Endothelial cell of umbilical vein (primary cell): ENCODE results near the gene CAPN14. TPM values are rescaled to one million over a fixed set of nuclear protein-coding genes. Genes with fewer than 3 reads are reported as not detected.

Experiments used
- BruUV-seq: library from RNA; stranded (reverse); fragments of 400-500 nt; replicated peaks from 2 replicates; lab custom pipeline; 2021; lab: Mats Ljungman, UMichigan
- CTCF ChIA-PET: fragments of 300-600, 350-600 bp; sonication (Branson Sonifier 250); formaldehyde crosslinking; loops from one replicate; lab custom pipeline; 2021; ENCODE audit warnings: antibody characterized with exemption, inconsistent platforms; lab: Charles Lee
- POLR2A ChIA-PET: fragments of 300-600, 350-600 bp; sonication (Branson Sonifier 250); formaldehyde crosslinking; loops from one replicate; lab custom pipeline; 2021; ENCODE audit warnings: antibody characterized with exemption, inconsistent platforms; lab: Charles Lee
- DNase-seq: peaks from one replicate; pipeline ENCODE4 v3.0.0-alpha.2; 2011; ENCODE audit warnings: low read depth, low spot score
- FAIRE-seq: peaks from 2 replicates; lab custom pipeline; 2011; peaks lifted over from hg19 to GRCh38; lab: Jason Lieb, UNC
- H2AFZ ChIP-seq: 2 replicates; pipeline ENCODE4 v1.6.0; 2012; ENCODE audit warnings: low read depth, low read length, control low read depth, inconsistent platforms
- H3K27ac ChIP-seq: 2 replicates; pipeline ENCODE4 v1.5.1; 2011; ENCODE audit warnings: low read depth, mild to moderate bottlenecking, control low read depth, low read length, moderate library complexity; ENCODE audit not compliant: insufficient read depth
- H3K27me3 ChIP-seq, 2 experiments: 2 replicates each; pipeline versions ENCODE4 v1.6.0 to v1.6.1; 2011; ENCODE audit warnings: low read length in 2 of 2, mixed read lengths in 1 of 2; ENCODE audit not compliant: control insufficient read depth in 2 of 2, insufficient read depth in 2 of 2
- H3K36me3 ChIP-seq, 2 experiments: 2 replicates in 1 of 2; 3 replicates in 1 of 2; pipeline ENCODE4 v1.5.1; 2011; ENCODE audit warnings: low read length in 2 of 2, mild to moderate bottlenecking in 1 of 2, moderate library complexity in 1 of 2; ENCODE audit not compliant: control insufficient read depth in 2 of 2, insufficient read depth in 2 of 2; ENCODE audit errors: extremely low read depth in 1 of 2
- H3K4me1 ChIP-seq: 3 replicates; pipeline ENCODE4 v1.5.1; 2011; ENCODE audit warnings: mild to moderate bottlenecking, low read length; ENCODE audit not compliant: control insufficient read depth, insufficient read depth; ENCODE audit errors: extremely low read depth
- H3K4me2 ChIP-seq: 2 replicates; pipeline ENCODE4 v1.6.1; 2011; ENCODE audit warnings: low read length, control low read depth, mixed read lengths; ENCODE audit not compliant: insufficient read depth
- H3K4me3 ChIP-seq, 3 experiments: fragments of 200-600 bp in 1 of 3; sonication (generic), shearing (Covaris generic) in 1 of 3; replicated peaks in 1 of 3; 2 replicates each; pipeline ENCODE4 v1.5.1; 2011 to 2016; ENCODE audit warnings: control low read depth in 3 of 3, low read length in 3 of 3, mild to moderate bottlenecking in 2 of 3, inconsistent platforms in 1 of 3, low read depth in 1 of 3, moderate library complexity in 1 of 3; ENCODE audit not compliant: insufficient read depth in 1 of 3
- H3K79me2 ChIP-seq: 2 replicates; pipeline ENCODE4 v1.6.0; 2012; ENCODE audit warnings: low read length, inconsistent platforms; ENCODE audit not compliant: control insufficient read depth, insufficient read depth
- H3K9ac ChIP-seq: replicated peaks from 2 replicates; pipeline ENCODE3; 2011; ENCODE audit warnings: low read length, control low read depth; ENCODE audit not compliant: insufficient read depth; ENCODE audit errors: extremely low read depth
- H3K9me1 ChIP-seq: replicated peaks from 3 replicates; pipeline ENCODE4 v1.6.0; 2011; ENCODE audit warnings: mild to moderate bottlenecking, low read length; ENCODE audit not compliant: control insufficient read depth, insufficient read depth; ENCODE audit errors: extremely low read depth
- H3K9me3 ChIP-seq: replicated peaks from 2 replicates; pipeline ENCODE4 v1.5.1; 2012; ENCODE audit warnings: low read length, inconsistent platforms; ENCODE audit not compliant: control insufficient read depth, insufficient read depth
- H4K20me1 ChIP-seq: replicated peaks from 2 replicates; pipeline ENCODE3; 2011; ENCODE audit warnings: mild to moderate bottlenecking, low read length; ENCODE audit not compliant: control insufficient read depth, insufficient read depth; ENCODE audit errors: extremely low read depth
- EZH2 ChIP-seq: IDR thresholded peaks from 2 replicates; pipeline ENCODE4 v1.6.1; 2012; ENCODE audit warnings: borderline replicate concordance, low read depth, mild to moderate bottlenecking, moderate library complexity, low read length, inconsistent platforms; ENCODE audit not compliant: severe bottlenecking
- FOS ChIP-seq: IDR thresholded peaks from 2 replicates; pipeline ENCODE4 v1.6.1; 2011; ENCODE audit warnings: mild to moderate bottlenecking, low read length, moderate library complexity, borderline replicate concordance; ENCODE audit not compliant: insufficient read depth
- GATA2 ChIP-seq: IDR thresholded peaks from 2 replicates; pipeline ENCODE4 v1.7.0; 2011; ENCODE audit warnings: low read depth, mild to moderate bottlenecking, moderate library complexity, mixed read lengths, low read length; ENCODE audit not compliant: insufficient read length, insufficient read depth
- JUN ChIP-seq: IDR thresholded peaks from 2 replicates; pipeline ENCODE4 v1.6.1; 2011; ENCODE audit warnings: borderline replicate concordance, low read depth; ENCODE audit not compliant: insufficient read length, insufficient read depth
- MYC ChIP-seq: IDR thresholded peaks from one replicate; pipeline ENCODE4 v1.6.1; 2011; ENCODE audit warnings: mild to moderate bottlenecking, low read depth, low read length
- POLR2A ChIP-seq: IDR thresholded peaks from 2 replicates; pipeline ENCODE4 v1.6.1; 2012; ENCODE audit warnings: low read depth, mild to moderate bottlenecking, control low read depth, low read length
- POLR2AphosphoS5 ChIP-seq: IDR thresholded peaks from 2 replicates; pipeline ENCODE4 v1.6.1; 2012; ENCODE audit warnings: low read depth, mild to moderate bottlenecking, control low read depth, low read length, moderate library complexity; ENCODE audit not compliant: insufficient read depth
- dilution Hi-C: fragments of 300-500 bp; cut with MboI; formaldehyde crosslinking; loops from one replicate; pipeline ENCODE4 v1.15.0; 2019; ENCODE audit warnings: low sequenced_read_pairs; ENCODE audit not compliant: extremely low pct_ligation_motif_present
- intact Hi-C: fragments of 100-400 bp; cut with micrococcal nuclease; formaldehyde crosslinking; loops from one replicate; pipeline ENCODE4 v1.10.0; 2022
- polyA plus RNA-seq, 4 experiments: library from polyadenylated mRNA; depleted of rRNA in 3 of 4; stranded (reverse) in 3 of 4; unstranded in 1 of 4; fragments of >200 nt; gene quantifications; 2 replicates each; pipeline versions ENCODE4 v1.2.1 to v1.2.3, GENCODE V29; 2011 to 2012; ENCODE audit warnings: missing spikeins in 1 of 4
- total RNA-seq: library from RNA; stranded (reverse); gene quantifications from 2 replicates; pipeline ENCODE4 v1.2.3, GENCODE V29; 2021
- TF ChIP-seq, protein P1 (sequence below): IDR thresholded peaks from 2 replicates; pipeline ENCODE4 v1.6.1; 2011; ENCODE audit not compliant: insufficient read depth, insufficient read length
- TF ChIP-seq, protein P2 (sequence below), 2 donors: IDR thresholded peaks; 1 replicate in 1 of 2; 2 replicates in 1 of 2; pipeline ENCODE4 v1.5.1; 2011; ENCODE audit warnings: low read length in 2 of 2, mild to moderate bottlenecking in 2 of 2, moderate library complexity in 2 of 2, control low read depth in 1 of 2, inconsistent platforms in 1 of 2, low read depth in 1 of 2; ENCODE audit not compliant: insufficient read depth in 1 of 2; ENCODE audit errors: extremely low read depth in 1 of 2

The CAPN14 gene
- total and polyA plus RNA-seq, 2 donors (not counting 3 experiments of a cell fraction or from before 2014, with no cell fraction given) = 0.01 to 0.15 TPM

DNA sequence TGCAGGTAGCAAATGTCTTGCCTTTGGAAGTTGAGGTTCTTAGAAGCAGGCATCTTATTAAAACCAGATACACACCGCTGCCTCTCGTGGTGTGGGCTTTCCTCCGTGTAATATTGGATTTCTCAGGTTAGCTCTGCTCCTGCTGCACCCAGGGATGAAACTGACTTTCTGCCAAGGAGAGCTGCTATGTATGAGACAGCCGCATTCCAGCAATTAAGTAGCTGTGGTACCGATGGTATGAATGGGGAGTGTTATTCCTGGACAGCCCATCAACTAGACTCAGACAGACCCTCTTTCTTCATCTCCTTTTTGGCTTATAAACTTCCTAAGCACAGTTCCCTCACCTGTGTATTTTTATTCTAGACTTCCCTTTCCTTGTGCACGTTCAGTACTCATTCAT, 9.8 kb upstream of the CAPN14 start:
- Histone ChIP-seq H2AFZ (no peak overlapping the region), H3K27me3 (peaks cover 4 to 12% of the 10 kb centered on the region in 2 experiments), H3K79me2 (no peaks in the 10 kb centered on the region), H3K9me3 (no peaks in the 10 kb centered on the region), H3K9ac (no peak overlapping the region), H3K4me3 (no peak overlapping the region), H3K4me1 (no peaks in the 10 kb centered on the region), H3K4me2 (no peak overlapping the region), H3K27ac (no peak overlapping the region), H3K9me1 (no peaks in the 10 kb centered on the region), H4K20me1 (no peaks in the 10 kb centered on the region), H3K36me3 (no peaks in the 10 kb centered on the region)
- FAIRE-seq (no peak), DNase-seq (no peak)
- ChIA-PET CTCF (no interaction called here), POLR2A (no interaction called here)
- intact Hi-C loops = no loop called here
- dilution Hi-C loops = no loop called here
- BruUV-seq = no TSS peak
- TF ChIP-seq JUN = no peak
- no peak for TF ChIP-seq POLR2AphosphoS5
- no peak for TF ChIP-seq GATA2
- TF ChIP-seq FOS = no peak
- no peak for TF ChIP-seq EZH2
- no peak for TF ChIP-seq MYC
- TF ChIP-seq, protein P1, sequence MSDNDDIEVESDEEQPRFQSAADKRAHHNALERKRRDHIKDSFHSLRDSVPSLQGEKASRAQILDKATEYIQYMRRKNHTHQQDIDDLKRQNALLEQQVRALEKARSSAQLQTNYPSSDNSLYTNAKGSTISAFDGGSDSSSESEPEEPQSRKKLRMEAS = no peak
- TF ChIP-seq POLR2A = no peak
- TF ChIP-seq, protein P2, sequence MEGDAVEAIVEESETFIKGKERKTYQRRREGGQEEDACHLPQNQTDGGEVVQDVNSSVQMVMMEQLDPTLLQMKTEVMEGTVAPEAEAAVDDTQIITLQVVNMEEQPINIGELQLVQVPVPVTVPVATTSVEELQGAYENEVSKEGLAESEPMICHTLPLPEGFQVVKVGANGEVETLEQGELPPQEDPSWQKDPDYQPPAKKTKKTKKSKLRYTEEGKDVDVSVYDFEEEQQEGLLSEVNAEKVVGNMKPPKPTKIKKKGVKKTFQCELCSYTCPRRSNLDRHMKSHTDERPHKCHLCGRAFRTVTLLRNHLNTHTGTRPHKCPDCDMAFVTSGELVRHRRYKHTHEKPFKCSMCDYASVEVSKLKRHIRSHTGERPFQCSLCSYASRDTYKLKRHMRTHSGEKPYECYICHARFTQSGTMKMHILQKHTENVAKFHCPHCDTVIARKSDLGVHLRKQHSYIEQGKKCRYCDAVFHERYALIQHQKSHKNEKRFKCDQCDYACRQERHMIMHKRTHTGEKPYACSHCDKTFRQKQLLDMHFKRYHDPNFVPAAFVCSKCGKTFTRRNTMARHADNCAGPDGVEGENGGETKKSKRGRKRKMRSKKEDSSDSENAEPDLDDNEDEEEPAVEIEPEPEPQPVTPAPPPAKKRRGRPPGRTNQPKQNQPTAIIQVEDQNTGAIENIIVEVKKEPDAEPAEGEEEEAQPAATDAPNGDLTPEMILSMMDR (IDR thresholded peaks at IDR 0.05; ENCODE audit: extremely low read depth in 1 of 2, insufficient read depth in 1 of 2, low read depth in 1 of 2, low read length in 2 of 2) = no peak
